Ectodermal cell (in vitro differentiated cells): Measurements from ENCODE around the gene FAF1.
"Not testable (repeated sequence)": the region's sequence is repeated elsewhere in the genome, so short reads cannot be mapped to it uniquely, and the experiment has no call there.

Source experiments
- H3K27ac ChIP-seq: 2 replicates; pipeline ENCODE4 v1.7.0; 2013; ENCODE audit warnings: mild to moderate bottlenecking, low read depth, low read length; ENCODE audit not compliant: insufficient read depth, poor library complexity, severe bottlenecking
- H3K27me3 ChIP-seq: 2 replicates; pipeline ENCODE4 v1.7.0; 2013; ENCODE audit warnings: mild to moderate bottlenecking, low read length; ENCODE audit not compliant: insufficient read depth, control insufficient read depth, poor library complexity, severe bottlenecking
- H3K36me3 ChIP-seq: one replicate; pipeline ENCODE4 v1.7.0; 2013; ENCODE audit warnings: low read length; ENCODE audit not compliant: control insufficient read depth, insufficient read depth
- H3K4me1 ChIP-seq: one replicate; pipeline ENCODE4 v1.7.0; 2013; ENCODE audit warnings: low read length; ENCODE audit not compliant: control insufficient read depth, insufficient read depth
- H3K4me3 ChIP-seq: 2 replicates; pipeline ENCODE4 v1.7.0; 2013; ENCODE audit warnings: low read depth, low read length, control low read depth; ENCODE audit not compliant: insufficient read depth
- H3K9me3 ChIP-seq: 2 replicates; pipeline ENCODE4 v1.7.0; 2013; ENCODE audit warnings: mild to moderate bottlenecking, low read length, moderate library complexity; ENCODE audit not compliant: control insufficient read depth
- WGBS, 2 experiments: methylation state at CpG; one replicate each; pipeline ENCODE4 v1.1.7; 2013; ENCODE audit warnings: missing lambda C conversion rate in 2 of 2; 5-methylcytosine and 5-hydroxymethylcytosine counted together

FAF1 gene

GRCh38 chr1:50553921-50554320 is 406.1 kb downstream of the FAF1 start:
- H3K27ac ChIP-seq = no peak overlapping the region
- H3K4me1 ChIP-seq = no peaks in the 10 kb centered on the region
- H3K27me3 ChIP-seq = no peaks in the 10 kb centered on the region
- H3K36me3 ChIP-seq = no peaks in the 10 kb centered on the region
- no peaks in the 10 kb centered on the region for H3K9me3 ChIP-seq
- 90 to 93% methylated on average over 2 of the region's 2 CpGs for WGBS, 2 experiments
- no peak overlapping the region for H3K4me3 ChIP-seq

DNA sequence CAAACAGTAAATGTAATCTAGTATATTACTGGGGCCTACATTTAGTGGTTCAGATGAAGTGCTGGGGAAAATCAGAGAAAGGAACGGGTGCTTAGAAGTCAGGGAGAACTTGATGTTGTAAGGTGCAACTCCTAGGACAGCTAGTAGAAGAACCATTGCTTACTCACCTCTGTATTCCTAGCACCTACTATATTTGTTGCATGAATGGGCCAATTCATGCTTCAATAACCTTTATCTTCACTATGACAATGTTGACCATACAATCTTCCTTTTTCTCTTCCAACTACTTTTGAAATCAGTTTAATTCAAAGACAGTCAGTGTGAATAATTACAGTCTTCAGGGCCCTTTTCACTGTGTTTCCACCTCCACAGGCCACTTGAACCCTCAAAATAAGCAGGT is 411.8 kb downstream of the FAF1 start:
- Histone ChIP-seq H3K9me3 (no peaks in the 10 kb centered on the region), H3K27me3 (no peaks in the 10 kb centered on the region), H3K36me3 (no peaks in the 10 kb centered on the region), H3K27ac (no peak overlapping the region), H3K4me1 (no peaks in the 10 kb centered on the region), H3K4me3 (no peak overlapping the region)
- WGBS, 2 experiments = 80 to 90% methylated on average over 1 of the region's 1 CpG

GRCh38 chr1:50542362-50542761 is 417.7 kb downstream of the FAF1 start:
- no peak overlapping the region for H3K4me3 ChIP-seq

DNA sequence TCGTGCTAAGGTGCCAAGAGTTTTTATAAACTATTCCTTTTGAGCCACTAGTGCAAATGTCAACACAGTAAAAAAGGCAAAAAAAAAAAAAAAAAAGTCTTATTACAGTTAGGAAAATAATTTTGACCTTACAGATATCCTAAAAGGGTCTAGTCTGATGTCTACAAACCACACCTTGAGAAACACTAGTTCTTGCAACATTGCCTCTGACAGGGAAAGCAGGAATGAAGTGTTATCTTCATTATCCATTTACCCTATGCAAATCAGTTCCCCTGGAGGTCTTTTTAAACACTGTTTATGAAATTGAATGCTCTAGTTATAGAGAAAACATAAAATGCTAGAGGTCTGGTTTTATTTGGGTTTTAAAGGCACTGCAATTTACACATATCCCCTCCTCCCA is 421.6 kb downstream of the FAF1 start:
- H3K27me3 ChIP-seq = no peaks in the 10 kb centered on the region
- no peak overlapping the region for H3K27ac ChIP-seq
- no peaks in the 10 kb centered on the region for H3K36me3 ChIP-seq
- no peaks in the 10 kb centered on the region for H3K4me1 ChIP-seq
- no CpG with 5 or more reads among the region's 1 CpG for WGBS, 2 experiments
- H3K4me3 ChIP-seq = no peak overlapping the region
- H3K9me3 ChIP-seq = no peaks in the 10 kb centered on the region

More at GRCh38 chr1:50542362-50542761, 417.7 kb downstream of the FAF1 start:
- Histone ChIP-seq H3K4me1 (no peaks in the 10 kb centered on the region), H3K36me3 (no peaks in the 10 kb centered on the region), H3K9me3 (no peaks in the 10 kb centered on the region), H3K27ac (no peak overlapping the region), H3K27me3 (no peaks in the 10 kb centered on the region)

- Histone ChIP-seq H3K27me3 (no peaks in the 10 kb centered on the region), H3K36me3 (no peaks in the 10 kb centered on the region), H3K4me3 (no peak overlapping the region), H3K27ac (no peak overlapping the region), H3K9me3 (no peaks in the 10 kb centered on the region), H3K4me1 (no peaks in the 10 kb centered on the region)
- 89% methylated on average over 1 of the region's 1 CpG; no CpG with 5 or more reads in 1 of the 2 experiments for WGBS, 2 experiments
These were observed 428.5 kb downstream of the FAF1 start for GRCh38 chr1:50531601-50532000.

- H3K4me3 ChIP-seq = no peak overlapping the region
- no peaks in the 10 kb centered on the region for H3K36me3 ChIP-seq
- 72 to 90% methylated on average over 2 of the region's 2 CpGs for WGBS, 2 experiments
- no peaks in the 10 kb centered on the region for H3K4me1 ChIP-seq
- no peak overlapping the region for H3K27ac ChIP-seq
- H3K27me3 ChIP-seq = no peaks in the 10 kb centered on the region
- H3K9me3 ChIP-seq = no peaks in the 10 kb centered on the region
These were observed 429.0 kb downstream of the FAF1 start for GRCh38 chr1:50531027-50531426.

- no peaks in the 10 kb centered on the region for H3K36me3 ChIP-seq
- no peak overlapping the region for H3K27ac ChIP-seq
- no peaks in the 10 kb centered on the region for H3K9me3 ChIP-seq
- no peaks in the 10 kb centered on the region for H3K4me1 ChIP-seq
- no peak overlapping the region for H3K4me3 ChIP-seq
- no peaks in the 10 kb centered on the region for H3K27me3 ChIP-seq
These were observed 430.6 kb downstream of the FAF1 start for GRCh38 chr1:50529510-50529909.

DNA sequence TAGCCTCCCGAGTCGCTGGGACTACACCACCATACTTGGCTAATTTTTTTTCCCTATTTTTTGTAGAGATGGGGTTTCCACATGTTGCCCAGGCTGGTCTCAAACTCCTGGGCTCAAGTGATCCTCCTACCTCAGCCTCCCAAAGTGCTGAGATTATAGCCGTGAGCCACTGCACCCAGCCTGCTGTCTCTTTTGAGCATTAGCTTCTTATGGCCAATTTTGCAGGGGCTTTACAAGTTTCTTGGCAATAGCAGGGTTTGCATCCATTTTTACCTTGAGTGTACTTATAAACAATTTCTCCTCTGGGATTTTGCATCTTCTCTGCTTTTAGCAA is 432.1 kb downstream of the FAF1 start:
- H3K27ac ChIP-seq, H3K9me3 ChIP-seq, H3K4me3 ChIP-seq, H3K36me3 ChIP-seq, H3K27me3 ChIP-seq, H3K4me1 ChIP-seq: not testable (repeated sequence)
- WGBS, 2 experiments = 93 to 98% methylated on average over 3 of the region's 3 CpGs

DNA sequence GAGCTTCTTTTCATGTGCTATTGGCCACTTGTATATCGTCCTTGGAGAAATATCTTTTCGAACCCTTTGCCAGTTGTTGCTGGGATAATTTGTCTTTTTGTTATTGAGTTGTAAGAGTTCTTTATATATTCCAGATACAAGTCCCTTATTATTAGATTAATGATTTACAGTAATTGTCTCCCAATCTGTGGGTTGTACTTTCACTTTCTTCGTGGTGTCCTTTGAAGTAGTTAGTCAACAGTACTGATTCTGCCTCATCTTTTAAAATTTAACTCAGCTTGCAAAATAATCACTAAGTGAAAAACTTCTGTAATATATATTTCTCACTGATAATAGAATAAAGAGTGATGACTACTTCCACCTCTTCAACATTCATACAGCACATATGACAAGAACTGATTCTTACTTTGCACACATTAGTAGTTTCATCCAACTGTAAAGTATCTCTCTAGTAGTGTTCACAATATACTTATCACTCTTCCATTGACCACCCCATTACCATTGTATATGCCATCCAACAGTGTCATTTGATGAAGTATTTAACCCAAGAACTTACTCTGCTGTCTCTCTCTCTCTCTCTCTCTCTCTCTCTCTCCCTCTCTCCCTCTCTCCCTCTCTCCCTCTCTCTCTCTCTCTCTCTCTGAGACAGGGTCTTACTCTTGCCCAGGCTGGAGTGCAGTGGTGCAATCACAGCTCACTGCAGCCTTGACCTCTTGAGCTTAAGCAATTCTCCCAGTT is 432.6 kb downstream of the FAF1 start:
- Histone ChIP-seq H3K27me3 (no peaks in the 10 kb centered on the region), H3K4me1 (no peaks in the 10 kb centered on the region), H3K9me3 (no peaks in the 10 kb centered on the region), H3K27ac (no peak overlapping the region), H3K36me3 (no peaks in the 10 kb centered on the region), H3K4me3 (no peak overlapping the region)
- 78 to 89% methylated on average over 1 to 3 of the region's 3 CpGs for WGBS, 2 experiments

- no peak overlapping the region for H3K4me3 ChIP-seq
- WGBS, 2 experiments = 86 to 89% methylated on average over 1 of the region's 1 CpG
These were observed 433.6 kb downstream of the FAF1 start for GRCh38 chr1:50526431-50526830.

DNA sequence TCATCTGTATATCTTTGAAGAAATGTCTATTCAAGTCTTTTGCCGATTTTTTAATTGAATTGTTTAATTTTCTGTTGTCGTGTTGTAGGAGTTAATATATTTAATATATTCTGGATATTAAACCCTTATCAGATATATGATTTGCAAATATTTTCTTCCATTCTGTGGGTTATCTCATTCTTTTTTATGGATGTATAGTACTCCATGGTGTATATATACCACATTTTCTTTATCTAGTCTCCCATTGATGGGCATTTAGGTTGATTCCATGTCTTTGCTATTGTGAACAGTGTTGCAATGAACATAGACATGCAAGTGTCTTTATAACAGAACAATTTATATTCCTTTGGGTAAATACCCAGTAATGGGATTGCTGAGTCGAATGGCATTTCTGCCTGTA is 436.5 kb downstream of the FAF1 start:
- 94 to 100% methylated on average over 1 of the region's 3 CpGs for WGBS, 2 experiments
- H3K4me3 ChIP-seq = no peak overlapping the region

More at GRCh38 chr1:50526431-50526830, 433.6 kb downstream of the FAF1 start:
- H3K4me1 ChIP-seq = no peaks in the 10 kb centered on the region
- no peaks in the 10 kb centered on the region for H3K9me3 ChIP-seq
- H3K27me3 ChIP-seq = no peaks in the 10 kb centered on the region
- H3K27ac ChIP-seq = no peak overlapping the region
- no peaks in the 10 kb centered on the region for H3K36me3 ChIP-seq

More for the DNA sequence above, 436.5 kb downstream of the FAF1 start:
- Histone ChIP-seq H3K4me1 (no peaks in the 10 kb centered on the region), H3K36me3 (no peaks in the 10 kb centered on the region), H3K27me3 (no peaks in the 10 kb centered on the region), H3K27ac (no peak overlapping the region), H3K9me3 (no peaks in the 10 kb centered on the region)
